ENCODE results near the gene SPACA7. TPM values are rescaled to one million over a fixed set of nuclear protein-coding genes. Genes with fewer than 3 reads are reported as not detected.

The SPACA7 gene, protein sequence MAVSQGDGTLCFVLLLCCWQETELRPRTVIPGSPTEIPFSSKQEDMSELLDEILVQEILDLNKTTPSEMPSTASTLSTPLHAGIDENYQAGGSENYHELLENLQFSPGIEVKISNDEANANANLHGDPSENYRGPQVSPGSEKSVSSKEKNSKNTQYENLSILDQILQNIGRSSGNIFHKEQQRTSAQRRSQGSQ
- not detected for total RNA-seq

GRCh38 chr13:112376050-112376681 lies at the start of gene SPACA7:
SPACA7 (plus strand) TSS chr13:112376355; CDS start chr13:112376386, 31 bp downstream.
- TF ChIP-seq, protein P1, sequence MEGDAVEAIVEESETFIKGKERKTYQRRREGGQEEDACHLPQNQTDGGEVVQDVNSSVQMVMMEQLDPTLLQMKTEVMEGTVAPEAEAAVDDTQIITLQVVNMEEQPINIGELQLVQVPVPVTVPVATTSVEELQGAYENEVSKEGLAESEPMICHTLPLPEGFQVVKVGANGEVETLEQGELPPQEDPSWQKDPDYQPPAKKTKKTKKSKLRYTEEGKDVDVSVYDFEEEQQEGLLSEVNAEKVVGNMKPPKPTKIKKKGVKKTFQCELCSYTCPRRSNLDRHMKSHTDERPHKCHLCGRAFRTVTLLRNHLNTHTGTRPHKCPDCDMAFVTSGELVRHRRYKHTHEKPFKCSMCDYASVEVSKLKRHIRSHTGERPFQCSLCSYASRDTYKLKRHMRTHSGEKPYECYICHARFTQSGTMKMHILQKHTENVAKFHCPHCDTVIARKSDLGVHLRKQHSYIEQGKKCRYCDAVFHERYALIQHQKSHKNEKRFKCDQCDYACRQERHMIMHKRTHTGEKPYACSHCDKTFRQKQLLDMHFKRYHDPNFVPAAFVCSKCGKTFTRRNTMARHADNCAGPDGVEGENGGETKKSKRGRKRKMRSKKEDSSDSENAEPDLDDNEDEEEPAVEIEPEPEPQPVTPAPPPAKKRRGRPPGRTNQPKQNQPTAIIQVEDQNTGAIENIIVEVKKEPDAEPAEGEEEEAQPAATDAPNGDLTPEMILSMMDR (IDR thresholded peaks at IDR 0.05) = no peak
- Histone ChIP-seq H3K27me3 (replicated peaks; ENCODE audit: insufficient read depth) (no peaks in the 10 kb centered on the region), H3K4me1 (ENCODE audit: control insufficient read depth in 1 of 2, low read depth in 2 of 2) (no peaks in the 10 kb centered on the region), H3K9me3 (no peaks in the 10 kb centered on the region), H3K4me3 (no peak within 1 kb of the TSS), H3K36me3 (no peaks in the 10 kb centered on the region), H3K27ac (no peak within 1 kb of the TSS)
- DNase-seq (ENCODE audit: low spot score) (no peak), ATAC-seq (ENCODE audit: insufficient number of reproducible peaks, low FRiP score, low read depth) (no peak)

GRCh38 chr13:112326821-112327370 lies 49.3 kb upstream of the SPACA7 start:
- DNase-seq (ENCODE audit: low spot score) (no peak), ATAC-seq (ENCODE audit: insufficient number of reproducible peaks, low FRiP score, low read depth) (no peak)
- Histone ChIP-seq H3K36me3 (no peaks in the 10 kb centered on the region), H3K4me1 (ENCODE audit: control insufficient read depth in 1 of 2, low read depth in 2 of 2) (no peaks in the 10 kb centered on the region), H3K27me3 (replicated peaks; ENCODE audit: insufficient read depth) (no peaks in the 10 kb centered on the region), H3K9me3 (no peaks in the 10 kb centered on the region), H3K4me3 (no peak overlapping the region), H3K27ac (no peak overlapping the region)
- TF ChIP-seq, protein P1 (IDR thresholded peaks at IDR 0.05) = no peak

- no peaks in the 10 kb centered on the region for H3K4me1 ChIP-seq (ENCODE audit: control insufficient read depth in 1 of 2, low read depth in 2 of 2)
- no peaks in the 10 kb centered on the region for H3K36me3 ChIP-seq
- ATAC-seq (ENCODE audit: insufficient number of reproducible peaks, low FRiP score, low read depth) (no peak), DNase-seq (ENCODE audit: low spot score) (no peak)
- H3K9me3 ChIP-seq = no peaks in the 10 kb centered on the region
- H3K27me3 ChIP-seq (replicated peaks; ENCODE audit: insufficient read depth) = no peaks in the 10 kb centered on the region
- H3K4me3 ChIP-seq = no peak overlapping the region
- TF ChIP-seq, protein P1 (IDR thresholded peaks at IDR 0.05) = no peak
- H3K27ac ChIP-seq = no peak overlapping the region
Measured at GRCh38 chr13:112328936-112329335, 47.2 kb upstream of the SPACA7 start.

DNA sequence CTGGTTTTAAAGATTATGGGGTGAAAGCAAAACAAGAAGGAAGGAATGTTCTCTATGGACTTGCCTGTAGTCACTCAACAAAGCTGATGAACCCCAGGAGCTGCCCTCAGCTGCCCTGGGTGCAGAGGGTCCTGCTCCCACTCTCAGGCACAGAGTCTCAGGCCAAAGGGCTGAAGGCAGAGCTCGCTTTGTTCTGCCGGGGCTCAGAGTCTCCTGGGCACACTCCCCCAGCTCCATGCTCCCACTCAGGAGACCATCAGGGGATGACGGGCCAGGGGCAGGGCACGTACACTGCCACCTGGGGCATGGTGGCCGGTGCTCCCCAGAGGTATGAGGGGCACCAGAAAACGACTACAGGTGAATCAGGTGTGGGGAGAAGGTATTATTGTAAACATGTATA lies 46.8 kb upstream of the SPACA7 start:
- ATAC-seq (ENCODE audit: insufficient number of reproducible peaks, low FRiP score, low read depth) = no peak

GRCh38 chr13:112330066-112330465 lies 46.1 kb upstream of the SPACA7 start:
- ATAC-seq (ENCODE audit: insufficient number of reproducible peaks, low FRiP score, low read depth) = no peak
- H3K27ac ChIP-seq = no peak overlapping the region
- no peaks in the 10 kb centered on the region for H3K27me3 ChIP-seq (replicated peaks; ENCODE audit: insufficient read depth)
- H3K4me3 ChIP-seq = no peak overlapping the region
- DNase-seq (ENCODE audit: low spot score) = no peak
- TF ChIP-seq, protein P1 (IDR thresholded peaks at IDR 0.05) = no peak
- H3K9me3 ChIP-seq = no peaks in the 10 kb centered on the region
- H3K4me1 ChIP-seq (ENCODE audit: control insufficient read depth in 1 of 2, low read depth in 2 of 2) = no peaks in the 10 kb centered on the region
- H3K36me3 ChIP-seq = no peaks in the 10 kb centered on the region

More for the DNA sequence above, 46.8 kb upstream of the SPACA7 start:
- Histone ChIP-seq H3K36me3 (no peaks in the 10 kb centered on the region), H3K4me3 (no peak overlapping the region), H3K9me3 (no peaks in the 10 kb centered on the region), H3K4me1 (ENCODE audit: control insufficient read depth in 1 of 2, low read depth in 2 of 2) (no peaks in the 10 kb centered on the region), H3K27ac (no peak overlapping the region), H3K27me3 (replicated peaks; ENCODE audit: insufficient read depth) (no peaks in the 10 kb centered on the region)
- TF ChIP-seq, protein P1 (IDR thresholded peaks at IDR 0.05) = no peak
- no peak for DNase-seq (ENCODE audit: low spot score)

Data from thoracic aorta (tissue), 2 donors.